Activated CD4-positive, alpha-beta T cell treated with anti-CD3 and anti-CD28 coated beads, Interleukin-2, amount 50 U/mL, for 24 hours (primary cell): ENCODE data around the gene MBD3L1.

Experiments
- DNase-seq, 2 donors: peaks; one replicate each; pipeline ENCODE4 v3.0.0-alpha.2; 2020; ENCODE audit warnings: low read depth in 1 of 2, low spot score in 1 of 2

MBD3L1 gene

GRCh38 chr19:8880868-8881488 is 48.8 kb downstream of the MBD3L1 start:
- DNase-seq, result no peak

DNA sequence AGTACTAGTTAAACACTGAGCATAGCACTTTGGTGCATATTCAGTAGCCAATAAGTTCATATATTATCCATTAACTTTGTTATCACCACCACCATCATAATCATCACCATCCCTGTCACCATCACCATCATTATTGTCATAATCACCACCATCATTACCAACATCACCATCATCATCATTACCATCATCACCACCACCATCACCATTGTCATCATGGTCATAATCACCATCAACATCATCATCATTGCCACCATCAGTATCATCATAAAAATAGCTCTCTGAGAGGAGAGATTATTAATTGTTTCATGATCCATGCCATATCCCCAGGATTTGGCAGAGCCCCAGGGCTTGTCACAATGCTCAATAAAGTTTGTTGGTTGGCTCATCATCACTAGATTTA is 49.3 kb downstream of the MBD3L1 start:
- no peak for DNase-seq

- no peak for DNase-seq
Measured at GRCh38 chr19:8884416-8884815, 52.2 kb downstream of the MBD3L1 start.

GRCh38 chr19:8887364-8887763 is 55.2 kb downstream of the MBD3L1 start:
- no peak for DNase-seq

DNA sequence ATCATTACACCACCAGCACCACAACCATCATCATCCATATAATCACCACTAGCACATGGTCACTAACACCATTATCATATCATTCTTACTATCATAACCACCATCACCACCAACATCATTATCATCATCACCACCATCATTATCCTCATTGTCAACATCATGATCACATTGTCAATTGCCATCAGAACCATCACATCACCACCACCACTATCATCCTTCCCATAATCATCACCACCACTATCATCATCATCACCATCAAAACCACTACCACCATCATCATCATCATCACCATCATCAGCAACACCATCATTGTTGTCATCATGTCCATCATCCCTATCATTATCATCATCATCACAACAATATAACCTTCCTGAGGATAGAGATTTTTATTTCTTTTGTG is 58.1 kb downstream of the MBD3L1 start:
- DNase-seq, result no peak
